ENCODE measurements around the gene SLC8A1. TPM values are rescaled to one million over a fixed set of nuclear protein-coding genes. Genes with fewer than 3 reads are reported as not detected.

SLC8A1 gene
- total and polyA plus RNA-seq, 9 donors, result 1.3 to 19.7 (median 7.7) TPM

GRCh38 chr2:40279001-40279400 lies 172.9 kb downstream of the SLC8A1 start:
- no peaks in the 10 kb centered on the region for H3K27me3 ChIP-seq
- intact Hi-C loops (cut with DNase I), result no loop called here
- peaks cover 6% of the 10 kb centered on the region for H3K4me1 ChIP-seq (ENCODE audit: insufficient read depth)
- no peak overlapping the region for H3K27ac ChIP-seq
- peak overlapping the region; percentile 8 for H3K4me3 ChIP-seq
- H3K36me3 ChIP-seq, result no peaks in the 10 kb centered on the region
- DNase-seq, result no peak
- H3K9me3 ChIP-seq, result no peaks in the 10 kb centered on the region
- WGBS, 3 donors, result 37 to 50% (median 47%) methylated on average over 2 of the region's 2 CpGs
- TF ChIP-seq EP300 (IDR thresholded peaks at IDR 0.05) (no peak), POLR2A (IDR thresholded peaks at IDR 0.05) (no peak), CTCF (IDR thresholded peaks at IDR 0.05) (no peak)

GRCh38 chr2:40276076-40276475 lies 175.8 kb downstream of the SLC8A1 start:
- 88 to 93% (median 91%) methylated on average over 1 of the region's 1 CpG for WGBS, 3 donors
- no peak for DNase-seq
- TF ChIP-seq POLR2A (IDR thresholded peaks at IDR 0.05), result no peak
- no peak for TF ChIP-seq CTCF (IDR thresholded peaks at IDR 0.05)
- no peak for TF ChIP-seq EP300 (IDR thresholded peaks at IDR 0.05)
- Histone ChIP-seq H3K4me3 (no peak overlapping the region), H3K9me3 (no peaks in the 10 kb centered on the region), H3K27ac (no peak overlapping the region), H3K27me3 (no peaks in the 10 kb centered on the region), H3K4me1 (ENCODE audit: insufficient read depth) (peaks cover 2% of the 10 kb centered on the region), H3K36me3 (no peaks in the 10 kb centered on the region)
- intact Hi-C loops (cut with DNase I), result no loop called here

- no peak for TF ChIP-seq CTCF (IDR thresholded peaks at IDR 0.05)
- no peak for TF ChIP-seq POLR2A (IDR thresholded peaks at IDR 0.05)
- TF ChIP-seq EP300 (IDR thresholded peaks at IDR 0.05), result no peak
- H3K4me3 ChIP-seq, result no peak overlapping the region
- H3K9me3 ChIP-seq, result no peaks in the 10 kb centered on the region
- H3K36me3 ChIP-seq, result no peaks in the 10 kb centered on the region
- no peaks in the 10 kb centered on the region for H3K27me3 ChIP-seq
- H3K4me1 ChIP-seq (ENCODE audit: insufficient read depth), result no peaks in the 10 kb centered on the region
- intact Hi-C loops (cut with DNase I), result no loop called here
- no peak overlapping the region for H3K27ac ChIP-seq
- WGBS, 3 donors, result 83 to 90% (median 87%) methylated on average over 4 of the region's 4 CpGs
- no peak for DNase-seq
Observed at GRCh38 chr2:40274270-40274669, 177.6 kb downstream of the SLC8A1 start.

GRCh38 chr2:40273734-40274182 lies 178.1 kb downstream of the SLC8A1 start:
- intact Hi-C loops (cut with DNase I), result no loop called here
- DNase-seq, result no peak
- Histone ChIP-seq H3K4me1 (ENCODE audit: insufficient read depth) (no peaks in the 10 kb centered on the region), H3K9me3 (no peaks in the 10 kb centered on the region), H3K4me3 (no peak overlapping the region), H3K36me3 (no peaks in the 10 kb centered on the region), H3K27ac (no peak overlapping the region), H3K27me3 (no peaks in the 10 kb centered on the region)
- no peak for TF ChIP-seq EP300 (IDR thresholded peaks at IDR 0.05)
- 55 to 65% (median 57%) methylated on average over 6 of the region's 6 CpGs for WGBS, 3 donors

- no peak overlapping the region for H3K27ac ChIP-seq
- no peaks in the 10 kb centered on the region for H3K27me3 ChIP-seq
- H3K9me3 ChIP-seq, result no peaks in the 10 kb centered on the region
- no peaks in the 10 kb centered on the region for H3K4me1 ChIP-seq (ENCODE audit: insufficient read depth)
- H3K36me3 ChIP-seq, result no peaks in the 10 kb centered on the region
- intact Hi-C loops (cut with DNase I), result no loop called here
- TF ChIP-seq CTCF (IDR thresholded peaks at IDR 0.05) (no peak), EP300 (IDR thresholded peaks at IDR 0.05) (no peak), POLR2A (IDR thresholded peaks at IDR 0.05) (no peak)
- H3K4me3 ChIP-seq, result no peak overlapping the region
- WGBS, 3 donors, result 78 to 91% (median 83%) methylated on average over 6 of the region's 6 CpGs
- no peak for DNase-seq
Observed at GRCh38 chr2:40271094-40271493, 180.8 kb downstream of the SLC8A1 start.
